HL-60 (cell line): ENCODE results near the gene ARID4A.

Experiments used
- POLR2AphosphoS5 ChIP-seq: IDR thresholded peaks from 2 replicates; pipeline ENCODE4 v1.6.1; 2012; ENCODE audit warnings: low read depth
- TF ChIP-seq, protein P1 (sequence below): IDR thresholded peaks from one replicate; pipeline ENCODE4 v1.5.1; 2011; ENCODE audit warnings: low read length, control low read depth, inconsistent platforms; ENCODE audit not compliant: insufficient read depth

DNA sequence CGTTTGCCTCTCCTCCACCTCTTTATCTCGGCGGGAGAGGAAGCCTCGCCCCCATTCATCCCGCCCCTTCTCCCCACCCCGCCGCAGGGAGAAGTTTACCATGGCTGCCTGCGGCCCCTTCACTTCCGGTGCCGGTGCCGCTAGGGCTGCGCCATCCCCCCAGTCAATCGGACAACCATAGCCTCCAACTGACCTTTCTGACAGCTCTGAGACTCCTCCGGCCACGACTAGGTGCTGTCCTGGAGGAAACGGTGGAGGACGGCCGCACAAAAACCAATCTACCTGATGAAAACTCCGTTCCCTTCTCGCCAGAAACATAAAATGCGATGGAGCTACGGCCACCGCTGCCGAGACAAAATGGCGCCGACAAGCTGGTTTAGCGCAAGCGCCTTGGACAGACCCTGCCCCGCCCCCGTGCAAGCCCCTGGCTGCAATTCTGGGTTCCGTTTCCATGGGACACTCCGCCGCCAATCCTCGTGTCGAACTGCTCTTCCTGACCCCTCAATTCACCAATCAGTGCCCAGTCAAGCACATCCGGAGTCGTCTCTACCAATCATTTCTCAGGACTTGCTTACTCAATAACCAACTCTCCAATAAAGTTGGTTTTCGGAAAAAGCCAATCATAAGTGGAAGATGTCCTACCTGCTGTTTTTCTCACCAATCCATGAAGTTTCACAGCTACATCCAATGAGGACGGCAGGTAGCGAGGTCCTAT, 436 bp upstream of the ARID4A start:
- TF ChIP-seq, protein P1, sequence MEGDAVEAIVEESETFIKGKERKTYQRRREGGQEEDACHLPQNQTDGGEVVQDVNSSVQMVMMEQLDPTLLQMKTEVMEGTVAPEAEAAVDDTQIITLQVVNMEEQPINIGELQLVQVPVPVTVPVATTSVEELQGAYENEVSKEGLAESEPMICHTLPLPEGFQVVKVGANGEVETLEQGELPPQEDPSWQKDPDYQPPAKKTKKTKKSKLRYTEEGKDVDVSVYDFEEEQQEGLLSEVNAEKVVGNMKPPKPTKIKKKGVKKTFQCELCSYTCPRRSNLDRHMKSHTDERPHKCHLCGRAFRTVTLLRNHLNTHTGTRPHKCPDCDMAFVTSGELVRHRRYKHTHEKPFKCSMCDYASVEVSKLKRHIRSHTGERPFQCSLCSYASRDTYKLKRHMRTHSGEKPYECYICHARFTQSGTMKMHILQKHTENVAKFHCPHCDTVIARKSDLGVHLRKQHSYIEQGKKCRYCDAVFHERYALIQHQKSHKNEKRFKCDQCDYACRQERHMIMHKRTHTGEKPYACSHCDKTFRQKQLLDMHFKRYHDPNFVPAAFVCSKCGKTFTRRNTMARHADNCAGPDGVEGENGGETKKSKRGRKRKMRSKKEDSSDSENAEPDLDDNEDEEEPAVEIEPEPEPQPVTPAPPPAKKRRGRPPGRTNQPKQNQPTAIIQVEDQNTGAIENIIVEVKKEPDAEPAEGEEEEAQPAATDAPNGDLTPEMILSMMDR: no peak
- TF ChIP-seq POLR2AphosphoS5: peak; percentile 72
